Measurements from ENCODE around the gene TNK1.

DNA sequence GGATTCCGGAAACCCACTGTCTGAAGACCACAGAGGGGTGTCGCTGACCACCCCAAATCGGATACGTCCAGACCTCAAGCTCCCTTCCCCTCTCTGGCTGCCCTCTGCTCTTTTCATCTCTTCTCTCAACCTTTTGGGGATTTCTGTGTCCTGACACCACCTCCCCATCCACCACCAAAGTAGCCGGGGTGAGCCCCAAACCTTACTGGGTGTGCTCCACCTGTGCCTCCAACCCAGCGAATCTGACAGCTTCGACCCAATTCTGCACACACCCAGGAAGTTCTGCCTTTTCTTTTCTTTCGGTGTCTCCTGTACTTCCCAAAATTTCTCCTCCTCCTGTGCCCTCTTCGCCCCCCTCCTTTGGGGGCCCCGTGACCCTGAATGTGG, 28.4 kb upstream of the TNK1 start:
- TF ChIP-seq TAF1 (IDR thresholded peaks at IDR 0.05; ENCODE audit: borderline replicate concordance, insufficient read depth, low read length) (no peak), SIN3A (IDR thresholded peaks at IDR 0.05; ENCODE audit: borderline replicate concordance, insufficient read depth, low read length) (no peak), POLR2AphosphoS5 (IDR thresholded peaks at IDR 0.05; ENCODE audit: low read depth, low read length) (no peak)
- TF ChIP-seq, protein P1, sequence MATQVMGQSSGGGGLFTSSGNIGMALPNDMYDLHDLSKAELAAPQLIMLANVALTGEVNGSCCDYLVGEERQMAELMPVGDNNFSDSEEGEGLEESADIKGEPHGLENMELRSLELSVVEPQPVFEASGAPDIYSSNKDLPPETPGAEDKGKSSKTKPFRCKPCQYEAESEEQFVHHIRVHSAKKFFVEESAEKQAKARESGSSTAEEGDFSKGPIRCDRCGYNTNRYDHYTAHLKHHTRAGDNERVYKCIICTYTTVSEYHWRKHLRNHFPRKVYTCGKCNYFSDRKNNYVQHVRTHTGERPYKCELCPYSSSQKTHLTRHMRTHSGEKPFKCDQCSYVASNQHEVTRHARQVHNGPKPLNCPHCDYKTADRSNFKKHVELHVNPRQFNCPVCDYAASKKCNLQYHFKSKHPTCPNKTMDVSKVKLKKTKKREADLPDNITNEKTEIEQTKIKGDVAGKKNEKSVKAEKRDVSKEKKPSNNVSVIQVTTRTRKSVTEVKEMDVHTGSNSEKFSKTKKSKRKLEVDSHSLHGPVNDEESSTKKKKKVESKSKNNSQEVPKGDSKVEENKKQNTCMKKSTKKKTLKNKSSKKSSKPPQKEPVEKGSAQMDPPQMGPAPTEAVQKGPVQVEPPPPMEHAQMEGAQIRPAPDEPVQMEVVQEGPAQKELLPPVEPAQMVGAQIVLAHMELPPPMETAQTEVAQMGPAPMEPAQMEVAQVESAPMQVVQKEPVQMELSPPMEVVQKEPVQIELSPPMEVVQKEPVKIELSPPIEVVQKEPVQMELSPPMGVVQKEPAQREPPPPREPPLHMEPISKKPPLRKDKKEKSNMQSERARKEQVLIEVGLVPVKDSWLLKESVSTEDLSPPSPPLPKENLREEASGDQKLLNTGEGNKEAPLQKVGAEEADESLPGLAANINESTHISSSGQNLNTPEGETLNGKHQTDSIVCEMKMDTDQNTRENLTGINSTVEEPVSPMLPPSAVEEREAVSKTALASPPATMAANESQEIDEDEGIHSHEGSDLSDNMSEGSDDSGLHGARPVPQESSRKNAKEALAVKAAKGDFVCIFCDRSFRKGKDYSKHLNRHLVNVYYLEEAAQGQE (IDR thresholded peaks at IDR 0.05; ENCODE audit: insufficient read depth in 1 of 2, low read depth in 2 of 2, low read length in 2 of 2) = no peak

Measured in PFSK-1 (cell line).